OCI-LY1 (cell line): ENCODE data around the gene ZNF407.

ENCODE experiments used
- H2AFZ ChIP-seq: fragments of 200-600 bp; sonication (generic), shearing (Covaris generic); 2 replicates; pipeline ENCODE4 v1.6.0; 2014; ENCODE audit warnings: antibody characterized with exemption, mild to moderate bottlenecking, low read length
- H3F3A ChIP-seq: fragments of 200-600 bp; sonication (generic), shearing (Covaris generic); 2 replicates; pipeline ENCODE4 v1.6.0; 2014; ENCODE audit warnings: mild to moderate bottlenecking, antibody characterized with exemption, low read length, moderate library complexity; ENCODE audit not compliant: insufficient read depth
- H3K27ac ChIP-seq: fragments of 200-600 bp; sonication (generic); 2 replicates; pipeline ENCODE4 v1.5.1; 2014; ENCODE audit warnings: low read length, mixed run types, mild to moderate bottlenecking, low read depth; ENCODE audit not compliant: poor library complexity, severe bottlenecking
- H3K27me3 ChIP-seq: fragments of 200-600 bp; sonication (generic); 2 replicates; pipeline ENCODE4 v1.6.0; 2014; ENCODE audit warnings: antibody characterized with exemption, mild to moderate bottlenecking, low read length, moderate library complexity; ENCODE audit not compliant: insufficient read depth
- H3K36me3 ChIP-seq: fragments of 200-600 bp; sonication (generic); 2 replicates; pipeline ENCODE4 v1.6.1; 2014; ENCODE audit warnings: mild to moderate bottlenecking, antibody characterized with exemption, low read length, moderate library complexity, mixed read lengths; ENCODE audit not compliant: insufficient read depth
- H3K4me1 ChIP-seq: fragments of 200-600 bp; sonication (generic); 2 replicates; pipeline ENCODE4 v1.5.1; 2014; ENCODE audit warnings: mild to moderate bottlenecking, low read length, moderate library complexity; ENCODE audit not compliant: insufficient read depth, severe bottlenecking
- H3K4me2 ChIP-seq: fragments of 200-600 bp; sonication (generic), shearing (Covaris generic); 2 replicates; pipeline ENCODE4 v1.6.1; 2014; ENCODE audit warnings: low read length
- H3K4me3 ChIP-seq: fragments of 200-600 bp; sonication (generic); 2 replicates; pipeline ENCODE4 v1.5.1; 2014; ENCODE audit warnings: low read length, low read depth, mild to moderate bottlenecking, mixed read lengths; ENCODE audit not compliant: poor library complexity, severe bottlenecking
- H3K79me2 ChIP-seq: fragments of 200-600 bp; shearing (Covaris generic); 2 replicates; pipeline ENCODE4 v1.6.1; 2016; ENCODE audit warnings: mixed run types, low read length, mixed read lengths; ENCODE audit not compliant: insufficient read depth
- H3K9ac ChIP-seq: fragments of 200-600 bp; sonication (generic), shearing (Covaris generic); 2 replicates; pipeline ENCODE4 v1.6.1; 2014; ENCODE audit warnings: mild to moderate bottlenecking, low read length, mixed read lengths
- H3K9me2 ChIP-seq: fragments of 200-600 bp; sonication (generic), shearing (Covaris generic); 2 replicates; pipeline ENCODE4 v1.6.1; 2014; ENCODE audit warnings: low read depth, mild to moderate bottlenecking, low read length, mixed read lengths
- H3K9me3 ChIP-seq: fragments of 200-600 bp; shearing (Covaris generic); 2 replicates; pipeline ENCODE4 v1.6.1; 2014; ENCODE audit warnings: low read length, mixed read lengths
- H4K20me1 ChIP-seq: fragments of 200-600 bp; sonication (generic), shearing (Covaris generic); 2 replicates; pipeline ENCODE4 v1.6.0; 2016; ENCODE audit warnings: mild to moderate bottlenecking, low read length; ENCODE audit not compliant: insufficient read depth
- CTCF ChIP-seq: fragments of 200-600 bp; sonication (generic), shearing (Covaris generic); IDR thresholded peaks from 2 replicates; pipeline ENCODE4 v1.5.1; 2017; ENCODE audit warnings: mild to moderate bottlenecking, antibody characterized with exemption, low read length, moderate library complexity, mixed read lengths
- EZH2 ChIP-seq: fragments of 200-600 bp; sonication (generic), shearing (Covaris generic); IDR thresholded peaks from 2 replicates; pipeline ENCODE4 v1.8.0; 2017; ENCODE audit warnings: borderline replicate concordance, mixed run types, mild to moderate bottlenecking, antibody characterized with exemption, low read length, moderate library complexity, mixed read lengths

ZNF407 gene

GRCh38 chr18:75041586-75041985 is 443.9 kb downstream of the ZNF407 start:
- H2AFZ ChIP-seq: no peak overlapping the region
- TF ChIP-seq CTCF: peak; percentile 58
- no peak for TF ChIP-seq EZH2
- no peaks in the 10 kb centered on the region for H3K36me3 ChIP-seq
- H3K4me1 ChIP-seq: no peaks in the 10 kb centered on the region
- H3K9me3 ChIP-seq: no peaks in the 10 kb centered on the region
- H4K20me1 ChIP-seq: no peaks in the 10 kb centered on the region
- no peaks in the 10 kb centered on the region for H3K9me2 ChIP-seq
- H3K27me3 ChIP-seq: no peaks in the 10 kb centered on the region
- no peak overlapping the region for H3K4me2 ChIP-seq
- H3K79me2 ChIP-seq: no peaks in the 10 kb centered on the region
- no peak overlapping the region for H3K4me3 ChIP-seq
- no peaks in the 10 kb centered on the region for H3F3A ChIP-seq
- H3K27ac ChIP-seq: no peak overlapping the region
- no peak overlapping the region for H3K9ac ChIP-seq

GRCh38 chr18:75043478-75043877 is 445.8 kb downstream of the ZNF407 start:
- Histone ChIP-seq H3K79me2 (no peaks in the 10 kb centered on the region), H3F3A (no peaks in the 10 kb centered on the region), H3K36me3 (no peaks in the 10 kb centered on the region), H3K9me2 (no peaks in the 10 kb centered on the region), H3K4me2 (no peak overlapping the region), H3K27me3 (no peaks in the 10 kb centered on the region), H3K9ac (no peak overlapping the region), H3K27ac (no peak overlapping the region), H2AFZ (no peak overlapping the region), H3K9me3 (no peaks in the 10 kb centered on the region), H3K4me3 (no peak overlapping the region), H4K20me1 (no peaks in the 10 kb centered on the region), H3K4me1 (no peaks in the 10 kb centered on the region)
- TF ChIP-seq EZH2 (no peak), CTCF (no peak)

- Histone ChIP-seq H3K4me3 (no peak overlapping the region), H3K9me3 (no peaks in the 10 kb centered on the region), H3F3A (no peaks in the 10 kb centered on the region), H3K4me1 (no peaks in the 10 kb centered on the region), H3K36me3 (no peaks in the 10 kb centered on the region), H2AFZ (no peak overlapping the region), H3K9me2 (no peaks in the 10 kb centered on the region), H3K4me2 (no peak overlapping the region), H4K20me1 (no peaks in the 10 kb centered on the region), H3K79me2 (no peaks in the 10 kb centered on the region), H3K27ac (no peak overlapping the region), H3K27me3 (no peaks in the 10 kb centered on the region), H3K9ac (no peak overlapping the region)
- TF ChIP-seq EZH2 (no peak), CTCF (no peak)
Observed at GRCh38 chr18:75044296-75044695, 446.6 kb downstream of the ZNF407 start.
